GM10847 (cell line): ENCODE data around the gene ZNF629.

Source experiments
- POLR2A ChIP-seq: IDR thresholded peaks from 2 replicates; pipeline ENCODE4 v1.6.1; 2011; ENCODE audit not compliant: insufficient read length; ENCODE audit errors: extremely low read depth

Gene ZNF629

GRCh38 chr16:30761928-30762902 lies 24.8 kb downstream of the ZNF629 start, which contains the start of the genes CFAP119 and RNF40:
Gene CFAP119, minus strand, starts transcription at chr16:30762062. Its CDS starts 314 bp downstream, at chr16:30761748.
Gene RNF40, plus strand, starts transcription at chr16:30762322. Its CDS starts 224 bp downstream, at chr16:30762546.
- TF ChIP-seq POLR2A, result peak; percentile 78

GRCh38 chr16:30761427-30761927 lies 25.5 kb downstream of the ZNF629 start:
- TF ChIP-seq POLR2A, result peak; percentile 11

- no peak for TF ChIP-seq POLR2A
These were observed 26.2 kb downstream of the ZNF629 start for GRCh38 chr16:30760577-30761426.

DNA sequence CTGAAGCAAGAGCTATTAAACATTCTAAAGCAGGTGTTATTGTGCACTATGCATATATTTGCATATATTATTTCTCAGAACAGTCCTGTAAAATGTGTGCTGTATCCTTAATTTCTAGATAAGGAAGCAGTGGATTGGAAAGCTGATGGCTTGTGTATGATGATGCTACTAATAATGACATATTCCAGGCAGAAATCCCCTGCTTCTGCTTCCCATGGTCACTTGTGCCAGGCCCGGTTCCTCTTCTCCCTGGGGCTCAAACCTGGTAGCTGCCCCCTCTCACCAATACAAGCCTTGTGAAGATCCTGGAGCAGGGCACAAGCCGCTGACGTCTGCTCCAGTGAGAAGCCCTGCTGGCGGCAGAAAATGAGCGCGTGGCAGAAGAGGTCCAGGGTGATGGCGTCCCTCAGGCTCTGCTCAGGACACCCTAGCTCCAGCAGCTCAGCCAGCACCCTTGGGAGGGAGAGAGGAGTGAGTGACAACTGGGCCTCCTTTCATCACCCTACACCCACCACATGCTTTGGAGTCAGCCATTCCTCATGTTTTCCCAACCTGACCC lies 26.9 kb downstream of the ZNF629 start:
- no peak for TF ChIP-seq POLR2A

- TF ChIP-seq POLR2A, result no peak
These were observed 28.0 kb downstream of the ZNF629 start for GRCh38 chr16:30758988-30759491.

DNA sequence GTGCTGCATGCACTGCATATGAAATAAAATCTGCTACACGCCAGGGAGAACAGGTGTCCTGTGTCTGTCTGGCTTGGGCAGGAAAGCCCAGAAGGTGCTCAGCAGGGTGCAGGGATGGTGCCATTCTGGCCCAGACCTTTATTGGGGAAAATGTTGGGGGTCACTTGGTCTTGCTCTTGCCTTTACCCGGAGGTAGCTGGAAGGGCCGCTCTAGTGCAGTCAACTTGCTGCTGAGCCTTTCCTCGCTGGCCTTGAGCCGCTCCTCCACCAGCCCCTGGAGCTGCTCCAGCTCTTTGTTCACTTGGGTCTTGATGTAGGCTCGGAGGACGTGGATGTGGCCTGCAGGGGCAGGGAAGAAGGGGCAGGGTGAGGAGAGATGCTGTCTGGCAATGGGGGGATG lies 29.7 kb downstream of the ZNF629 start:
- no peak for TF ChIP-seq POLR2A

- no peak for TF ChIP-seq POLR2A
These were observed 30.3 kb downstream of the ZNF629 start for GRCh38 chr16:30756781-30757100.

GRCh38 chr16:30755955-30756780 lies 30.8 kb downstream of the ZNF629 start:
- TF ChIP-seq POLR2A, result no peak

DNA sequence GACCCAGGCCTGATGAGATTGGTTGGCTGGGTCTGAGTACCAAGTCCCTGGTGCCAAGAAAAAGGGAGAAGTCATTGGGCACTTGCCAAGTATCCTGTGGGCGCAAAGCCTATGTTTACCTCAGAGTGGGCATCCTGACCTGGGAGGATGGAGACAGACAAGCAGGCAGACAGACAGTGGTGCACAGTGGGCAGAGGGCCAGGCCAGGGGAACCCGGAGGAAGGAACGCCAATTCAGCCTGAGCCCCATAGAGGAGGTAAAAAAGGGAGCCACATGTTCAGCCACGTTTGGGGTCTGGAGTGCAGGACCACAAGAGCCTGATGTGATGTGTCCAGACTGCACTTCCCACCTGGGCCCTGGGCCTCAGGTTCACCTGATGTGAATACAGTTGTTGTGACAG lies 33.4 kb downstream of the ZNF629 start:
- no peak for TF ChIP-seq POLR2A

GRCh38 chr16:30750876-30751465 lies 36.0 kb downstream of the ZNF629 start:
- no peak for TF ChIP-seq POLR2A

DNA sequence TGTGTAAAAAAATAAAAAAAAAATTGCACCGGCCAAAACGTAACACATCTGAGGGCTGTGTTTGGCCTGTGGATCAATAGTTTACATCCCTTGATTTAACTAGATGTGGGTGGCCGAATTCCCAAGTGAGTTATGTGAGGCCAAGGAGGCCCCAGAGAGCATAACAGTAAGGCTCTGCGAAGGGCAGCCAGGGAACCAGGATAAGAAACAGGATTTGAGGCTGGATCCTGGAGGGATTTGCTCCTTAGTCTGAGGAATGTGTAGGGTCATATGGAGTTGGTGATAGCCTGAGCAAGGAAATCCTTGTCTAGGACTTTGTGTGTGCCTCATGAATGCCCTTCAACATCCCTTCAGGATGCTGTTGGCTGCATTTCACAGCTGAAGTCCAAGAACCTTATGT lies 36.8 kb downstream of the ZNF629 start:
- TF ChIP-seq POLR2A, result no peak

DNA sequence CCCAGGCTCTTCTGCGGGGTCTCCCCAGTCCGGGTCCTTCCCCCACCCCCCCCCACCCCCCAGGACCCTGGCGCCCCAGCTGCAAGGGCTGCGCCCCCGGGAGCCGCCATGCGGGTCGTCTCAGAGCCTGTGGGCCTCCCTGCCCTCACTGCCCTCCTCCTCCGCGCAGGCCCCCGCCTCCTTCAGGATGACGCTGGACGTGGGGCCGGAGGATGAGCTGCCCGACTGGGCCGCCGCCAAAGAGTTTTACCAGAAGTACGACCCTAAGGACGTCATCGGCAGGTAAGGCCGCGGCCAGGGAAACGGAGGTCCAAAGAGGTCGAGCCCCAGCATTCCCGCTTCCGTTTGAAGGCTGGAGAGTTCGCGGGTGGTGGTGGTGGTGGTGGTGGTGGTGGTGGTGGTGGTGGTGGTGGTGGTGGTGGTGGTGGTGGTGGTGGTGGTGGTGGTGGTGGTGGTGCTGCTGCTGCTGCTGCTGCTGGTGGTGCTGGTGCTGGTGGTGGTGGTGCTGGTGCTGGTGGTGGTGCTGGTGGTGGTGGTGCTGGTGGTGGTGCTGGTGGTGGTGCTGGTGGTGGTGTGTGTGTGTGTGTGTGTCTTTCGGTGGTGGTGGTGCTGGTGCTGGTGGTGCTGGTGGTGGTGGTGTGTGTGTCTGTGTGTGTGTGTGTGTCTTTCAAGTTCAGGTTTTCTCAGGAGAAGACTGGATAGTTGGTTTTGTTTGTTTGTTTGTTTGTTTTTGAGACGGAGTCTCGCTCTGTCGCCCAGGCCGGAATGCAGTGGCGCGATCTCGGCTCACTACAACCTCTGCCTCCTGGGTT lies 38.2 kb downstream of the ZNF629 start:
- no peak for TF ChIP-seq POLR2A
